ENCODE measurements around the gene GSTM4. TPM values are rescaled to one million over a fixed set of nuclear protein-coding genes. Genes with fewer than 3 reads are reported as not detected.

Gene GSTM4
- total RNA-seq (ENCODE audit: unreplicated experiment), result 7.8 TPM
- long read RNA-seq, partial matches to known transcripts, result 0 of 5 reads
- long read RNA-seq, other reads (novel, unspliced or antisense), result 1 of 5 reads

- Mint-ChIP-seq H3K4me1 (ENCODE audit: unreplicated experiment) (peaks cover 17% of the 10 kb centered on the region), H3K36me3 (ENCODE audit: low read depth, unreplicated experiment) (peaks cover 5% of the 10 kb centered on the region), H3K27me3 (ENCODE audit: unreplicated experiment) (peaks cover 6% of the 10 kb centered on the region), H3K27ac (ENCODE audit: unreplicated experiment) (no peak within 1 kb of the TSS), H3K4me3 (ENCODE audit: unreplicated experiment) (peak within 1 kb of the TSS; percentile 93), H3K9me3 (ENCODE audit: unreplicated experiment) (no peaks in the 10 kb centered on the region)
- TF ChIP-seq CTCF (IDR thresholded peaks at IDR 0.05; ENCODE audit: unreplicated experiment), result no peak
- DNase-seq (ENCODE audit: low spot score), result peak; percentile 63
Measured at GRCh38 chr1:109655615-109656519, at the start of gene GSTM4. GSTM4 (plus strand) TSS chr1:109656099; CDS start chr1:109656390, 291 bp downstream.

GRCh38 chr1:109609881-109610280, 46.0 kb upstream of the GSTM4 start:
- H3K4me1 Mint-ChIP-seq (ENCODE audit: unreplicated experiment), result peaks cover 29% of the 10 kb centered on the region
- H3K27ac Mint-ChIP-seq (ENCODE audit: unreplicated experiment), result no peak overlapping the region
- peaks cover 5% of the 10 kb centered on the region for H3K27me3 Mint-ChIP-seq (ENCODE audit: unreplicated experiment)
- no peaks in the 10 kb centered on the region for H3K9me3 Mint-ChIP-seq (ENCODE audit: unreplicated experiment)
- H3K4me3 Mint-ChIP-seq (ENCODE audit: unreplicated experiment), result no peak overlapping the region
- TF ChIP-seq CTCF (IDR thresholded peaks at IDR 0.05; ENCODE audit: unreplicated experiment), result no peak
- peaks cover 7% of the 10 kb centered on the region for H3K36me3 Mint-ChIP-seq (ENCODE audit: low read depth, unreplicated experiment)
- no peak for DNase-seq (ENCODE audit: low spot score)

GRCh38 chr1:109610609-109611307, 45.1 kb upstream of the GSTM4 start:
- Mint-ChIP-seq H3K36me3 (ENCODE audit: low read depth, unreplicated experiment) (peaks cover 7% of the 10 kb centered on the region), H3K27me3 (ENCODE audit: unreplicated experiment) (peaks cover under 1% of the 10 kb centered on the region), H3K4me1 (ENCODE audit: unreplicated experiment) (peaks cover 32% of the 10 kb centered on the region), H3K4me3 (ENCODE audit: unreplicated experiment) (no peak overlapping the region), H3K27ac (ENCODE audit: unreplicated experiment) (no peak overlapping the region), H3K9me3 (ENCODE audit: unreplicated experiment) (no peaks in the 10 kb centered on the region)
- no peak for TF ChIP-seq CTCF (IDR thresholded peaks at IDR 0.05; ENCODE audit: unreplicated experiment)
- no peak for DNase-seq (ENCODE audit: low spot score)

GRCh38 chr1:109611308-109611990, 44.5 kb upstream of the GSTM4 start:
- H3K36me3 Mint-ChIP-seq (ENCODE audit: low read depth, unreplicated experiment), result peaks cover 7% of the 10 kb centered on the region

More at GRCh38 chr1:109611308-109611990, 44.5 kb upstream of the GSTM4 start:
- Mint-ChIP-seq H3K27me3 (ENCODE audit: unreplicated experiment) (peaks cover 3% of the 10 kb centered on the region), H3K27ac (ENCODE audit: unreplicated experiment) (no peak overlapping the region), H3K9me3 (ENCODE audit: unreplicated experiment) (no peaks in the 10 kb centered on the region), H3K4me1 (ENCODE audit: unreplicated experiment) (peaks cover 39% of the 10 kb centered on the region), H3K4me3 (ENCODE audit: unreplicated experiment) (no peak overlapping the region)
- no peak for DNase-seq (ENCODE audit: low spot score)
- no peak for TF ChIP-seq CTCF (IDR thresholded peaks at IDR 0.05; ENCODE audit: unreplicated experiment)

Data from endothelial cell (in vitro differentiated cells).